LoVo (cell line): Measurements from ENCODE around the gene HECW1.
"Not testable (repeated sequence)": the region's sequence is repeated elsewhere in the genome, so short reads cannot be mapped to it uniquely, and the experiment has no call there.

ENCODE experiments used
- DNase-seq: peaks from one replicate; pipeline ENCODE4 v3.0.0-alpha.2; 2016; ENCODE audit warnings: low spot score

Gene HECW1

DNA sequence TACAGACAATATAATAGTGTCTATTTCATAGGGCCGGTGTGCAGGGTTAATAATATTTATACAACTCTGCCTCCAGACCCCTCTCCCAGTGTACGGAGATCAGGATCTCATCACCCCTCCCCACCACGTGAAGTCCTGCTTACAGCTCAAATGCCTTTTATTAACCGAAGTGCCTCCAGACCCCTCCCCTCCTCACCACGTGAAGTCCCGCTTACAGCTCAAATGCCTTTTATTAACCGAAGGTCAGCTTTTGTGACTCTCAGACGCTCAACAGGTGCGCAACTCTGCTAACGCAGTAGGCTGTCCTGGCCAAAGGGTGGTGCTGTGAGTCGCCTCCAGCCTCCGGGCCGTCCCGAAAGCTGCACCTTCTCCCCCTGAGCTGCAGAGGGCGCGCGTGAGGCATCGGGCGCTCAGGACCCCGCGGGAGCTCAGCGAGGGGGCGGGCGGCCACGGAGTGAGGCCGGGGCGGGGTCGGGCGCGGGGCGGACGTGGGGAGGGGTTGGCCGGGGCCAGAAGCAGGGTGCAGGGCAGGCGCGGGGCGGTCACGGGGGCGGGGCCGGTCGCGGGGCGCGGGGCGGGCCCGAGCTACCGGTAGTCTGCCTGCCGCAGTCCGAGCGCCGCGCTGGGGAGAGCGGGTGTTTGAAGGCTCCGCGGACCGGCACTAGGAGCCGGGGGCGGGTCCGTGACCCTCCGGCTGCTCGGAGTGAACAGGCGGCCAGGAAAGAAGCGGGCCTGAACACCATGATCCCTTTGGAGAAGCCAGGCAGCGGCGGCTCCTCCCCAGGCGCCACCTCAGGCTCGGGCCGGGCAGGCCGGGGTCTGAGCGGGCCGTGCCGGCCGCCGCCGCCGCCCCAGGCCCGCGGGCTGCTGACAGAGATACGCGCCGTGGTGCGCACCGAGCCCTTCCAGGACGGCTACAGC lies 470.3 kb downstream of the HECW1 start, which contains the start of gene STK17A:
TSS of gene STK17A (plus strand) at position 606 of the 921 bp plus-strand sequence. CDS start at position 742, 136 bp downstream.
- peak; percentile 99 for DNase-seq

DNA sequence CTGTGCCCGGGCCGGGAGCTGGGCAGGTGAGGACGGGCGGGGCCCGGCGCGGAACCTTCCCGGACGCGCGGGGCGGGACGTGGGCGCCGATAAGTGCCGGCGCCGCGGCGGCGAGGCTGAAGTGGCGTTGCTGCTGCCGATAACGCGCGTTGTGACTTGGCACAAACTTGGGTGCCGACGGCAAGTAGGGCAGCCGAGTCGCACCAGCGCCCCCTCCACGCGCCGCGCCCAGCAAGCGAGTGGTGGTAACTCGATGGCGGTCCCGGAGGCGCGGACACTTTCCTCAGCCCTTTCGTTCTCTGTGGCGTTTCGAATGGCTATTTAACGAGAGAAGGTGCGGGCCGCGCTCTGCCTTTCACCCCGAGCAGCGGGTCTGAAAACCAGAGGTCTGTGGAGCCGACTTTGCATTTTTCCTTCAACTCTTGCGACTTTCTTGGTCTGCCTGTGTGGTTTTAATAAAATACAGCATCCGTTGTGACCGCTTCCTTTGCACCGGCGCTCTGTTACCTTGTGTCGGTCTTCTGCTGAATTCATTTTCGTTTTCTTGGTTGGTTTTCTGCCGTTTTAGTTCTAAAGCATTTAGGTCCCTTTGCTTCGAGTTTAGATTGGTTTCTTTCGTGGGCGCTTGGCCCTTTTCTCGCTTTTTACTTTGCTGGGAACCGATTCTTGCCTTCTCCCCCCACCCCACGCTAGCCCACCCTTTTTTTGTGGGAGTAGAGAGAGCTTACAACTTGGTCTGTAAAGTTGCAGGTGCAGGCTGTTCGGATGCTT lies 471.2 kb downstream of the HECW1 start:
- peak; percentile 68 for DNase-seq

DNA sequence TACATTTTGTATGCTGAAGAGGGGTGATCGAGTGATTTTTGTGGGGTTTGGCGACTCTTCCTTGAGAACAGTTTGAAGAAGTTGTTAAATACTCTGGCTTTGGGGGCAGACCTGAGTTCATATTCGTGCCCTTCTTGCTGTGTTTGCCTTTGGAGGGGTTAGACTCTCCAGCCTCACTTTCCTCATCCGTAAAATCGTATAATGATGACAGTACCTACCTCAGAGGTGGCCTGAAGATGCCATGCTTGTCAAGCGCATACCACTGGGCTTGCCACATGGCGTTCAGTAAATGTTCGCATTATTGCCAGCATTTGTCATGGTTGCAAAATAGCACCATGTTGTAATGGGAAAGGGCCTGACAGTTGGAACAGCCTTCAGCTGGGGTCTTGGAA lies 471.7 kb downstream of the HECW1 start:
- DNase-seq: peak; percentile 59

DNA sequence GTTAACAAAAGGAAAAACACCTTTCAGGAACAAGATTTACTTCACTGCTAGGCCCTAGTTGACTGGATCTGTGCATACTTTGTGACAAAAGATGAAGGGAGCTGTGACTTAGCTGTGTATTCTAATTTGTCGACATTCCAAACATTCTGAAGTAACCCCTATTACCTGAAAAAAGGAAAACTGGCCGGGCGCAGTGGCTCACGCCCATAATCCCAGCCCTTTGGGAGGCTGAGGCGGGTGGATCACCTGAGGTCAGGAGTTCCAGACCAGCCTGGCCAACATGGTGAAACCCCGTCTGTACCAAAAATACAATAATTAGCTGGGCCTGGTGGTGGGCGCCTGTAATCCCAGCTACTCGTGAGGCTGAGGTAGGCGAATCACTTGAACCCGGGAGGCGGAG lies 472.3 kb downstream of the HECW1 start:
- not testable (repeated sequence) for DNase-seq

DNA sequence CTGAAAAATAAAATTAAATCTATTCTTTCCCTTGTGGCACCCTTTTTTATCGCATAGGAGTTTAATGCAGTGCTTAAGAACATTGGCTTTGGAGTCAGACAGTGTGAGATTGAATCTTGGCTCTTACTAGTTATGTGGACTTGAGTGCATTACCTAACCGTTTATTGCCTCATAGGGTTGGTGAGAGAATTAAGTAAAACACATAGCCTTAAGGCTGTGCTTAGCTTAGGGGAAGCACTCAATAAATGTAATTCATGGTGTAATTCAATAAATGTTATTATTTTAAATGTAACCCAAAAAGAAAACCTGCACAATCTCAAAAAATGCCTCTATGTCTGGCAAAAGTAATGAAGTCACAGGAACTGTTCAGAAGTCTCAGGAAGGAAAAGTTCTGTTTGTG lies 473.1 kb downstream of the HECW1 start:
- DNase-seq: no peak

DNA sequence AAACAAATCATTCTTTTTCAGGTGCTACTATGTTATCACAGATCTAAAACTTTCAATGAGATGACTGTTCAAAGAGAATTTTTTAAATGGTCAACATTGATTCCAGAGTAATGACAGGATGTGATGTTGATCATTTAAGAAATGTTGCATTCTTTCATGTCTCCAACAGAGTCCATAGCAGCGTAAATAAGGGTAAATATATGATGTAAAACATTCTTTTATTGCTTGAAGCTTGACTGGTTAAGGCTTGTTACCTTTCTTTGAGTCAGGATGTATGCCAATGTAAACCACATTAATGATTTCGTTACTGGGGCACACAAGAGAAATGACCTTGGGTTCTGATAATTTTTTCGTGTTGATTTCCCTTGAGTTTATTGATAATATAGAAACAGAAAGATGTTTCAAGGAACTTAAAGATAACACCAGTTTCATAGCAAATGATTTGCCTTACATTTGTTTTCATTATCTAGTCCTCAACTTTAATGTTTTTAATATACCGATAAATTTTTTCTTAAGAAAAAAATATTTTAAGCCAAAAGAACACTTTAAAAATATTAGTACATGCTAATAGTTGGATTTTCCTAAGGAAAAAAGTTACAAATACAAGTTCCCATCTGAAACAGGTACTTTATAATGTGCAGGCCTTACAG lies 473.9 kb downstream of the HECW1 start:
- DNase-seq: peak; percentile 30

DNA sequence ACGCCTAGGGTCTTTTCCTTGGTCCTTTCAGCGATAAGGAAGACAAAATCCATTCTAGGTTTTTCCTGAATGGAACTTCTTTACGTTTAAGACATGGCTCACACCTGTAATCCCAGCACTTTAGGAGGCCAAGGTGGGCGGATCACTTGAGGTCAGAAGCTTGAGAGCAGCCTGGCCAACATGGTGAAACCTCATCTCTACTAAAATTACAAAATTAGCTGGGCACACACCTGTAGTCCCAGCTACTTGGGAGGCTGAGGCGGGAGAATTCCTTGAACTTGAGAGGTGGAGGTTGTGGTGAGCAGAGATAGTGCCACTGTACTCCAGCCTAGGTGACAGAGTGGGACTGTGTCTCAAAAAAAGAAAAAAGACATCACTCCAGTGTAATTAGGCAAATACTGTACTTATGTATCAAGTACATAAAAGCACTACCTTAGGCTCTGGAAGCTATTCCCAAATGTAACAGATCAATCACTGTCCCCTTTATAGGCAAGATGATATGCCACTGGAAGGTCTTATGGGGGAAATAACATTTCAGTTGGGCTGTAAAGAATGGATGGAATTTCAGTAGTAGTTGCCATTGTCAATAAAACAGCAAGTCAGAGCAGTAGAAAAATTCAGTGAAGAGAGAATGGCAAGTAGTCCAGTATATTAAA lies 476.2 kb downstream of the HECW1 start:
- no peak for DNase-seq

DNA sequence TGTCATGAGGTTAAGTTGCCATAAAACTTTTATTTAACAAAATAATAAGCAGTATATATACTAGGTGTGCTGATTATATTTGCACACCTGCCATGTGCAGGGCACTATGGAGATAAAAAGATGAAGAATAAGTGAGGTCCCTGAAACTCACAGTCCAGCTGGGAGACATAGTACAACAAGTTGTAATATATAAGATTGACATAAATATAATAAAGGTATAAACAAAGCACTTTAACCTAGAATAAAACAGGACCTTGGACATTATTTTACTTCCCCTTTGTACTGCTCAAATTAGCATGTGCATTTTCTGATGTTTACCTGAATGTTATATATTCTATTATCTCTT lies 476.7 kb downstream of the HECW1 start:
- no peak for DNase-seq

DNA sequence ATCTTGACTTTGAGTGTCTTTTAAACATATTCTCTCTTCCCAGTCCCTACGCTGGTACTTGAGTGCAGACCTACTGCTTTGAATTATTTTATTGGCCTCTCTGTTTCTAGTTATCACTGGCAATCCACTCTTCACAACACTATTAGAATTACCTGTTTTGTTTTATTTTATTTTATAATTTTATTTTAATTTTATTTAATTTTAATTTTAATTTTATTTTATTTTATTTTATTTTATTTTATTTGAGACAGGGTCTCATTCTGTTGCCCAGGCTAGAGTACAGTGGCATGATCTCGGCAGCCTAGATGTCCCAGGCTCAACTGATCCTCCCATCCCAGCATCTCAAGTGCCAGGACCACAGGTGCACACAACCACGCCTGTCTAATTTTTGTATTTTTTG lies 477.3 kb downstream of the HECW1 start:
- no peak for DNase-seq

DNA sequence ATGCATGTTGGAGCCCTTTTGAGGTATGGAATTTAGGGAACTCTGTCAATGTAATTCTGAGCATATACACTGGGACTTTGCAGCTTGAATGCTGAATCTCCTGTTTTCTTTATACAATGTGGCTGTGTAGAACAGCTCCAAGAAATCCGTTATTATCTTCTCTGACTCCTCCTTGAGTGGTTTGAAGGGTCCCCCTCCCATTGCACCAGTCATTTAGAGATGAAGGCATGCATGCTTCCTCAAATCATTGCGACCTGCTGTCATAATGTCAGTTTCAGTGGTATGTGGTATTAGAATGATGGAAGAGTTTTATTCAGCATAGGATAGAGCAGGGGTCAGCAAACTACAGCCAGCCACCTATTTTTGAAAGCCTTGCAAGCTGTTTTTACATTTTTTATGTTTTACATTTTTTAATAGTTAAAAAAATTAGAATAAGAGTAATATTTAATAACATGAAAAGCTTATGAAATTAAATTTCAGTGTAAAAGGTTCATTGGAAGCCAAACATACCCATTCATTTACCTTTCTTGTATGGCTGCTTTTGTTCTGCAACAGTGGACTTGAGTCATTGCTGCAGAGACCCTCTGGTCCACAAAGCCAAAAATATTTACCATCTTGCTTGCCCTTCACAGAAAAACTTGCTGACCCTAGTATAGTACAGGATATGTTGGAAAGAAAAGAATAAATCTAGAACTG lies 478.6 kb downstream of the HECW1 start:
- no peak for DNase-seq

DNA sequence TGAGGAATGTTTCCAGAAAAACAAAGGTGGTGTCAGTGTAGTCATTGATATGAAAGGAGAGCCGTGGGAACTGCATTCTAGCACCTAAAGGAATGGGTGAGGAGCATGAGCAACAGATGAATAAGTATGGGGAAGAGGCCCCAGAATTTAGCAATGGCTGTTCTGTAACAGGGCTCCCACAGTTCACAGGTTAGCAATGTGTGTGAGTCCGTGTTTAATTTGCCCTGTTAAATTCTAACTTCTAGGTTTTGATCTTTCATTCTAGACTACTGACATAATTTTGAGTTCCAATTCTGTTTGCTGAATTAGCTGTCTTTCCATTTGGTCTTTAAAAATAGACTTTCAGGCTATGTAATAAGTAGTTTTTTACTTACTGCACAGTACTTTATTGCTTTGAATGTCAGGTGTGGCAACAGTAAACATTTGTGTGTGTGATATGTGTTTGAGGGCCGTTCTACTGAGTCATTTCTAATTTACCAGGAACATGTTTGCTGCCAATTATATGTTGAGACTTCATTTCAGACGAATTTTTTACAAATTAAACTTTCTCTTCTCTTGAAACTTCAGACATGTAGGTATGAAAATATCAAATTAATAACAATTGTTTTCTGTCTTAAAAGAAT lies 479.2 kb downstream of the HECW1 start:
- peak; percentile 51 for DNase-seq

DNA sequence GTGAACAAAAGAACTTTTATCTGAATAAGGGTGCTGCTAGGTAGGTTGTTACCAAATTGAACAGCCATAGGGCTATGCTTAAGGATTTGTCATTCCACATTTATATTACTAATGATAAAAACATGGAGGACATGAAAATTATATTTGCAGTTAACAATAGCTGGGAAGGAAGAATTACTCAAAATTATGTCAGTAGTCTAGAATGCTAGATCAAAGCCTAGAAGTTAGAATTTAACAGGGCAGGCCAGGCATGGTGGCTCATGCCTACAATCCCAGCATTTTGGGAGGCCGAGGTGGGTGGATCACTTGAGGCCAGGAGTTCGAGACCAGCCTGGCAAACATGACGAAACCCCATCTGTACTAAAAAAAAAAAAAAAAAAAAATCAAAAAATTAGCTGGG lies 479.9 kb downstream of the HECW1 start:
- DNase-seq: no peak

DNA sequence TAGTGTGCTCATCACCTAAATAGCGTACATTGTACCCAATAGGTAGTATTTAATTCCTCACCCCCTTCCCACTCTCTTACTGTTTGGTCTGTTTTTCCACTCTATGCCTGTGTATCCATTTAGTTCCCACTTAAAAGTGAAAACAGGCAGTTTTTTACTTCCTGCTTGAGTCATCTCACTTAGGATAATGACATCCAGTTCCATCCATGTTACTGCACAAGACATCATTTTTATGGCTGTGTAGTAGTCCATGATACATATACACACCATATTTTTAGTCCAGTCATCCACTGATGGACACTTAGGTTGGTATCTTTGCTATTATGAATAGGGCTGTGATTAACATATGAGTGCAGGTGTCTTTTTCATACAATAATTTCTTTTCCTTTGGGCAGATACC lies 480.6 kb downstream of the HECW1 start:
- DNase-seq: no peak

DNA sequence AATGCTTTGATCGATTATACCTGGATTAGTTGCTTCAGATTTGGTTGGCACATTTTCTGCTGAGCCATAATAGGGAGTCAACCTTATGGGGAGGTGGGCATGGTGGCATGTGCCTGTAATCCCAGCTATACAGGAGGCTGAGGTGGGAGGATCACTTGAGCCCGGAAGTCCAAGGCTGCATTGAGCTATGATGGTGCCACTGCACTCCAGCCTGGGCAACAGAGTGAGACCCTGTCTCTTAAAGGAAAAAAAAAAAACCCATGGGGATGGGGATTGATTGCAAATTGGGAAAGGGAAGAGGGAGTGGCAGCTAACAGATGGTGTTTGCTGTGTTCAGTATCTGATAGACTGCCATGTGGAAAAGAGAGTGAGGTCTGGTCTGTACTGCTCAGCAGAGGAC lies 481.6 kb downstream of the HECW1 start:
- no peak for DNase-seq

DNA sequence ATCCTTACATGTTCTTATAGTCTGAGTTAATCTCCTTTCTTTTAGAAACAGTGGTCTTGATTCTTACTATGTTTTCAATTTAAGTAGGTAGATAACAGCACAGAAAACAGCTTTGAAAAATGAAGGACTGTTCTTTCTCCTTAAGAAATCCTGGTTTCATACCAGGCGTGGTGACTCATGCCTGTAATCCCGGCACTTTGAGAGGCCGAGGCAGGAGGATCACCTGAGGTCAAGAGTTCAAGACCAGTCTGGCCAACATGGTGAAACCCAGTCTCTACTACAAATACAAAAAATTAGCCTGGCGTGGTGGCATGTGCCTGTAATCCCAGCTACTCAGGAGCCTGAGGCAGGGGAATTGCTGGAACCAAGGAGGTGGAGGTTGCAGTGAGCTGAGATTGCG lies 484.0 kb downstream of the HECW1 start:
- DNase-seq: not testable (repeated sequence)

DNA sequence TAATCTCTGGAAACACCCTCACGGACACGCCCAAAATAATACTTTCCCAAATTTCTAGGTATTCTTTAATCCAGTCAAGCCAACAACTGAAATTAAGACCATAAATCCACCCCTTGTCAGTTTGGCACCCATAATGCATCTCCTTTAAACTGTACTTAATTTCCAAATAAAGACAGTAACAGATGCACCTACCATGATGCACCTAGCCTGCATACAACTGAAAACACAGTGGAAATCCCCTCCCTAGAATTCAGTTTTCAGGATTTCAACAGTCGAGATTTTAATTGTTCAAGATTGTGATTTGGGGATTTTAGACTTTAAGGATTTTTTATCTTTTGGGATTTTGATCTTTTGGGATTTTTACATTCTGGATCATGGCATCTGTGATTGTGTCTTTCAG lies 487.6 kb downstream of the HECW1 start:
- DNase-seq: no peak

DNA sequence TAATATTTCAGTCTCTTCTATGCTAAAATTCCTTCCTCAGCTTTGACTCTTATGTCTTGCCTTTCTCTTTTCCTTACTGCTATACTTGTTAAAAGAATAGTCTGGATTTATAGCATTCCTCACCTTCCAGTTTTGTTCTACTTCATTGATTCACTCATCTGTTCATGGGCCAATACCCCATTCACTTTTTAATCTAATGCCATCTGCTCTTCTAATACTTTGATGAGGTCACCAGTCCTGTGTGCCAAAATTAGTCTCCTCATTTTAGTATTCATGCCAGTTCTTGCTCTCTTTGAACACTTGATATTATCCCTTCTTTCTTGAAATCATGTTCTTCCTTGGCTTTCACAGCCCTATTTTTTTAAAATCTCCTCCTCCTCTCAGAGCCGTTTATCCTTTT lies 489.8 kb downstream of the HECW1 start:
- DNase-seq: no peak

DNA sequence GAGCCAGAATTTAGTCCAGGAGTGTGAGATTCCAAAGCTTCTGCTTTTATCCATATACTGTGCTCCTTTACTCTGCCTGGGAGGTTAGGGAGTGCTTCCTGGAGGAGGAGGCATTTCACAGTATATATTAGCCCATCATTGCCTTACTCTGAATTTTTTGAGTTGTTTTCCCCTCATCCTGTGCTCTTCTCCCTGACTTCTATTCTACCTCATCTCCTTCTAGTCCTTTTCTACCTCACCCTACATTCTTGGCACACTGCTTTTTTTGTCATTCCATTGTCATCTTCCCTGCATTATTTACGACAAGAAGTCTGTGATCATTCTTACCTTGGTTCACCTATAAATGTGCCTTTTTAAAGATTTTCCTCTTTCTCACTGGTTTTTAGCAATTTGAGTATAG lies 491.8 kb downstream of the HECW1 start:
- no peak for DNase-seq

DNA sequence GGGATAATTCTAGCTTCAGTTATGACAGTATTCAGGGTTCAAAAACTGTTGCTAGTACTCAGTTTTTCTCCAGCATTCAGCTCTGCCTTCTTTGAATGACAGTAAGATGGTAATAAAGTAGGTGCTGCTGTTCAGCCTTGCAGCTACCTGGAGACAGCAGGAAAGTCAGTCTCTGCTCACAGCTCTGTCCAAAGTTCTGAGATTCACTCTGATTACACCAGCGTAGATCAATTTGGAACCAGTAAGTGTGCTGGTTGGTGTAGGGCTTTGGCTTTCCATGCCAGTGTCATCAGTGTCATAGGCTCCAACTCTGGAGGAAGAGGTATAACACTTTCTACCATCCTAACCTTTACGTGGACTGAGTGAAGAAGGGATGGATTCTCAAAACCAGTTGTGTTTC lies 496.6 kb downstream of the HECW1 start:
- DNase-seq: no peak

DNA sequence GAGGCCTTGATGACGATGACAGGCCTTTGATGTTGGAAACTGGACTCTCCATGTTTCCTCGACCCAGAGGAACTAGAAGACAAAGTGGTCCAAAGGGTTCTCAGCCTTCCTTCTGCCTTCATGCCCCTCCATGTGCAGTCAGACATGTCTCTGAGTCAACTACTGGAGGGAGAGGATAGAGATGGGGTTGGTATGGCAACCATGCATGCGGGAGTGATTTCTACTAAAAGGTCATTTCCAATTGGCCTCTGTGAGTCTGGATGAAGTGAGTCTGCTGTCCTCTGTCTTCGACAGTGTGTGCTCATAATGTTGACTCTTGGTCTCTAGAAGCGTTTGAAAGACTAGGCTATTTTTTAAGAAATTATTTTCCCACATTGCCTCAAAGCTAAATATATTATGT lies 499.7 kb downstream of the HECW1 start:
- DNase-seq: no peak
